HUES64 (cell line): Measurements from ENCODE around the gene ACACB.

Source experiments
- H3K27ac ChIP-seq: 2 replicates; pipeline ENCODE4 v1.7.0; 2013; ENCODE audit warnings: low read depth, low read length, inconsistent platforms
- H3K27me3 ChIP-seq: 2 replicates; pipeline ENCODE4 v1.6.1; 2013; ENCODE audit warnings: mild to moderate bottlenecking, low read length; ENCODE audit not compliant: insufficient read depth
- H3K36me3 ChIP-seq: 2 replicates; pipeline ENCODE4 v1.6.1; 2013; ENCODE audit warnings: mild to moderate bottlenecking, low read length; ENCODE audit not compliant: insufficient read depth
- H3K4me1 ChIP-seq: 2 replicates; pipeline ENCODE4 v1.6.1; 2013; ENCODE audit warnings: mild to moderate bottlenecking, low read length, moderate library complexity; ENCODE audit not compliant: insufficient read depth
- H3K4me3 ChIP-seq: 2 replicates; pipeline ENCODE4 v1.5.1; 2013; ENCODE audit warnings: mild to moderate bottlenecking, low read length, moderate library complexity
- H3K9ac ChIP-seq: 2 replicates; pipeline ENCODE4 v1.6.1; 2013; ENCODE audit warnings: mild to moderate bottlenecking, low read depth, low read length
- H3K9me3 ChIP-seq: 2 replicates; pipeline ENCODE4 v1.6.1; 2013; ENCODE audit warnings: low read depth, low read length; ENCODE audit not compliant: insufficient read depth
- WGBS: fragments of 150-250, 120-280 bp; methylation state at CpG from one replicate; pipeline ENCODE4 v1.1.7; 2013; ENCODE audit warnings: missing lambda C conversion rate; 5-methylcytosine and 5-hydroxymethylcytosine counted together

Gene ACACB

DNA sequence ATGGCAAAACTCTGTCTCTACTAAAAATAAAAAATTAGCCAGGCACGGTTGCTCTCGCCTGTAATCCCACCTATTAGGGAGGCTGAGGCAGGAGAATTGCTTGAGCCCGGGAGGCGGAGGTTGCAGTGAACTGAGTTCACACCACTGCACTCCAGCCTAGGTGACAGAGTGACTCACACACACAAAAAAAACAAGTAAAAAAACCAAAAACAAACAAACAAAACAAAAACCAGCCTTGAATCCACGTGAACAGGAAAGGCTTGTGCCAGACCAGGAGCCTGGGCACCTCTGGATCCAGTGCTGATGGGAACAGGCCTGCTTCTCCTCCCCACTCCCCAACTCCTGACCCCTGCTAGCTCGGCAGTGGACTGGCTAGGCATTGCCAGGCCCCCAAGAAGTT lies 189.2 kb downstream of the ACACB start:
- Histone ChIP-seq H3K4me1 (peaks cover 7% of the 10 kb centered on the region; the same call in 1 of the 2 replicates), H3K4me3 (no peak overlapping the region), H3K9me3 (no peaks in the 10 kb centered on the region), H3K27me3 (peaks cover 45% of the 10 kb centered on the region), H3K36me3 (no peaks in the 10 kb centered on the region), H3K9ac (no peak overlapping the region), H3K27ac (no peak overlapping the region)
- WGBS = 82% methylated on average over 6 of the region's 6 CpGs

DNA sequence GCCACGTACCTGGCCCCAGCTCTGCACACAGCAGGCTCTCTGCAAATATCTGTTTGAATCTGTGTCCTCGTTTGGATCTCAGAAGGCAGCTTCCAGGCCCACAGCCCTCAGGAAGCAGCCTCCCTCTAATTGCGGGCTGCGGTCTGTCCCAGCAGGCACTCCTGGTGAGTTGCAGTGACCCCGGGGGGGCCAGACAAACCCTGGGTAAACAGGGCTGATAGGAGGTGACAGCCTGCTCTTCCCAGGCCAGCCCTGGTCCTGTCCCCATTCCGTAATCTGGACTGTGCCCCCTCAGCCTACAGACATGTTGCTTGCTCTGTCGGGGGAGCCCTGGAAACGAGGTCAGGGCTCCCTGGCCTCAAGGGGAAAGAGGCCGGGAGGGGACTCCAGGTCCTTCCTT lies 190.7 kb downstream of the ACACB start:
- H3K9me3 ChIP-seq = no peaks in the 10 kb centered on the region
- H3K36me3 ChIP-seq = no peaks in the 10 kb centered on the region
- H3K27me3 ChIP-seq = peaks cover 60% of the 10 kb centered on the region
- no peak overlapping the region for H3K9ac ChIP-seq
- H3K27ac ChIP-seq = no peak overlapping the region
- WGBS = 64% methylated on average over 9 of the region's 9 CpGs
- H3K4me1 ChIP-seq = peaks cover 10% of the 10 kb centered on the region; the same call in 1 of the 2 replicates
- H3K4me3 ChIP-seq = no peak overlapping the region

DNA sequence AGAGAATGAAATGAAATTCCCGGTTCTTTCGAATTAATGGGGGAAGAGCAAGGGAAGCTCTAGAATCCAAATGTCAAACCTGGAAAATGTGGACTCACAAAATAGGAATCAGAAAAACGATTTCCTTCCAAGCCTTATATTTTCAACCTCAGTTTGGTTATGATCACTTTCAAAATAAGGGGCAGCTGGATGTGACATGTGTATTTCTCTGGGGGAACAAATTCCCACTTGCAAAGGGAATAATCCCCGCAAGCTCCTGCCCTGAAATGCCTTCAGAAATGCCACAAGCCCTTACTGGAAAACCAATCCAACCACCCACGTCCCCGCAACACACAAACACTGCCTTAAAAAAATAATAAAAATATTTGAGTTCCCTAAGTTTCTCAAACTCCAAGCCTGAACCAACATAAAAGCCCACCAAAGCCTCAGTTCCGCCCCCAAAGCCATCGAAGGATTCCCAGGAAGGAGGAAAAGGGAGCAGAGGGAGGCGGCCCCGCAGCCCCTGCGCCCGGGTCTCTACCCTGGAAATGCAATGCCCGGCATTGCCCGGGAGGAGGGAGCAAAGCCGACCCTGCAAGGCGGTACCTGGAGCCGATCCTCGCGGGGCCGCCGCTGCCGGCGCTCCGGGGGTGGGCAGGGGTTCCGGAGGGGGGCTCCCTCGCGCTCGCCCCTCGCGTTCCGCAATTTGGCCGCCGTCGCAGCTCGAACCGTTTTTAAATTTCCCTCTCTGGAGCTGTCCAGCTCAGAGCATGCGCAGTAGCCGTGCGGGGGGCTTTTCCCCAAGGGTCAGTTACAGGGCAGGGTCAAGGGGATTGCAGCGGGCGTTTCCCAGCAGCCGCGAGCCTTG lies 192.4 kb downstream of the ACACB start, which contains the start of gene FOXN4:
Gene FOXN4 (minus strand): TSS at position 751 of the 847 bp plus-strand sequence. CDS start 963 bp downstream, outside the sequence.
- H3K4me3 ChIP-seq = peak within 1 kb of the TSS; percentile 62
- H3K27ac ChIP-seq = no peak within 1 kb of the TSS
- no peaks in the 10 kb centered on the region for H3K9me3 ChIP-seq
- H3K27me3 ChIP-seq = peaks cover 77% of the 10 kb centered on the region
- H3K9ac ChIP-seq = no peak within 1 kb of the TSS
- 8% methylated on average over 41 of the region's 43 CpGs for WGBS
- no peaks in the 10 kb centered on the region for H3K36me3 ChIP-seq
- H3K4me1 ChIP-seq = peaks cover 10% of the 10 kb centered on the region; the same call in 1 of the 2 replicates

DNA sequence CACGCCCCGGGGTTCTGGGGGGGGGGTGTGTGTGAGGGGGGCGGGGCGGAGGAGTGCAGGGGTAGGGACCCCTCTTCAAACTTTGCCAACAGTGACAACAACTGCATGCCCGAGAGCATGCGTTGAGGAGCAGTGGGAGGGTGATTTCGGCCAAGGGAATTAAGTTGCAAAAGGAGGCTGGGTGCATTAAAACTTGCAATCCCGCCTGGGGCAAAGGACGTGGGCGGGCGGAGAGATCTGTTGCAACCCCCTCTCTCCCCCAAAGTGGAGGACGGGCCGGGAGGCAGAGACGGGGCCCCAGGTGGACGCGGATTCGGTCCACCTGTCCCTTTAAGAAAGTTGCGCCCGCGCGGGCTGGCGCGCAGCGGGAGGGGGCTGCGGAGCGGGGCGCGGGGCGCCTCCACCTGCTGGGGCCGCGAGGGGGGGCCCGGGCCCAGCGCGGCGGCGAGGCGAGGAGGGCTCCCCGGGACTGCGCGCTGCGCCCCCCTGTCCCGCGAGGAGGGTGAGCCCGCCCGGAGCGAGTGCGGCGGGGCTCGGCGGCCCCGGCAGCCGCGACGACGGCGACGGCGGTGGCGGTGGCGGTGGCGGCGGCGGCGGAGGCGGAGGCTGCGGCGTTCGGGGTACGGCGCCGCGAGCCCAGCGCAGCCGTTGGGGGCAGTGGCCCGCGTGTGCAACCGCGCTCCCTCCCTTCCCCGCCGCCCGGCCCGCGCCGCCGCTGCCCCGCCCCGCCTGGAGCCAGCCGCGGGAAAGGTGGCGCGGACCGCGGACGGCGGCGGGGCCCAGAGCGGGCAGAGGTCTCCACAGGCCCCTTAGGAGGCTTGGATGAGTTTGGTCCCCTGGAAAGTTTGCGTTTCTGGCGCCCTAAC lies 193.2 kb downstream of the ACACB start:
- H3K27ac ChIP-seq = no peak overlapping the region
- peak overlapping the region; percentile 62 for H3K4me3 ChIP-seq

DNA sequence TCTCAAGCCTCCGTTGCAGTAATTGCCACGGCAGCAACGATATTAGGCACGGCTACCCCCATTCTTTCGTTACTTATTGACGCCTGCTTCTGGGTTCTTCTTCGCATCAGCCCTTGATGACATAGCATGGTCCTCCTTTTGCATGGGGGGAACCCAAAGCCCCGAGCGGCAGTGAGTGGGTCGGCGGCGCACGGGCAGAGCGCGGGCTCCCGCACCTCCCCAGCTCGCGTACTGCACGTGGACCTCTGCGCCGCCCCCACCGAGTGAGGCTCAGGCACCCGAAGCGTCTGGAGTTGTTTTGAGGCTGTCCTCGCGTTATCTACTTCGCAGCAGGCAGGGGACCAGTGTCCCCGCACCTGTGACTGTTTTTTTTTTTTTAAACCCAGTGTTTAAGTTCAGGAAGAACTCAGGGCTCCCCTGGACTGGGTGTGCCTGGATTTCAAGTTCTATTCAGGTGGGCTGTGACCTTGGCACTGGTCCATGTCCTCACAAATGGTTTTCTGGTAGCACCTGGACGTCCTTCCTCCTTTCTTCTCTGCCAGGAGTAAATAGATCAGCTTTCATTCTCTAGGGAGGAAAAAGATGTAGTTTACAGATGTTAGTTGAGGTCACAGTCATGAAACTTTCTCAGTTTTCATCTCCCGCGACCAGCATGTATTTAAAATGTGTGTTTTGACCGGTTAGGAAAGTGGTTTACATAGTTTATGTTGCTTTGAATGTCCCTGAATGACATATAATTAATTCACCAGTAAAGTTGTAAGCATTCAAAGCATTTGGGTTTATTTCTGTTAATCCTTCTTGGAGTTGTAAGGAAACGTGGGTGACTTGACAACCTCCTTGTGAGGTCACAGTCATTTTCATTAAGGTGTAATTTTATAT lies 194.1 kb downstream of the ACACB start:
- peak overlapping the region; percentile 62 for H3K4me3 ChIP-seq
- 10% methylated on average over 33 of the region's 33 CpGs for WGBS
- H3K4me1 ChIP-seq = peaks cover 10% of the 10 kb centered on the region; the same call in 1 of the 2 replicates
- peaks cover 80% of the 10 kb centered on the region for H3K27me3 ChIP-seq
- no peak overlapping the region for H3K9ac ChIP-seq
- no peaks in the 10 kb centered on the region for H3K9me3 ChIP-seq
- H3K27ac ChIP-seq = no peak overlapping the region
- H3K36me3 ChIP-seq = no peaks in the 10 kb centered on the region

More for the DNA sequence above, 193.2 kb downstream of the ACACB start:
- Histone ChIP-seq H3K9ac (no peak overlapping the region), H3K9me3 (no peaks in the 10 kb centered on the region), H3K36me3 (no peaks in the 10 kb centered on the region), H3K4me1 (peaks cover 10% of the 10 kb centered on the region; the same call in 1 of the 2 replicates), H3K27me3 (peaks cover 79% of the 10 kb centered on the region)
- under 1% methylated on average over 95 of the region's 99 CpGs for WGBS
